ENCODE results near the gene NTM.
A peak's percentile ranks its signal among the peaks of the same experiment; 100 is the strongest.

Gene NTM

DNA sequence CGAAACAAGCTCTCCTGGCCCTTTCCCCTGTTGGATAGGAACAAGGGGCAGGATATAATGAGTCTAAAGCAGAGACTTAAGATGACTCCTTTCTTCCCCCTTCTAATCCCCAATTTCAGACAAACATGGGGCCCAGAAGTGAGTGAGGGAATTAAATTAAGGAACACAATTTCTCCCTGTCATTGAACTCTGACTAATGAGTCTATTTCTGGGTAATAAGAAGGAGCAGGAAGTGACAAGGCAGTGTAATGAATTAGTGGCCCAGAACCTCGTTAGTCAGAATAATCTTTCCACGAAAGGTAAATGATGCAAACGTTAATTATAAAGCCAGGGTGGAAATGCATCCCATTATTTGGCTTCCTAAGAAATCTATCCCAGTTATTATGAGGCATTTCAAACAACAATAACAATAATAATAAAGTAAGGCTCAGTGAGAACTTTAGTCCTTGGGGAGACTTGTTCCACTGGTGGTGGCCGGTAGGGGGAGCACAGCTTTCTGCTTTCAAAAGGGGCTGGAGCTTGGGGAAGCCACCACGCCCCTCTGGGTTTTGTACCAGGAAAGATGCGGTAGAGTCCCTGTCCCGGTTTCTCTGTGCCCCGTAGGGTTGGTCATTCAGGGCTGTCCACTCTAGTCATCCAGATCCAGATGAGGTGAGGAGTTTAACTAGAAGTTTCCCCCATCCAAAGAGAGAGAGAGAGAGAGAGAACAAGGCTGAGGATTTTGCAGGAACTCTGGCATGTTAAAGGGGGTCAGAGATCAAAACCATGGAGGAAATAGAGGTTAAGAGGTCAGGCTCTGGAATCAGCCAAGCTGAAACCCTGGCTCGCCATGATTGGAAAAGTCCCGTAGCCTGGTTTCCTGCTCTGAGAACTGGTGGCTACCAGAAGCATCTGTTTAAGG is 298.3 kb downstream of the NTM start:
- H3K27ac ChIP-seq, result no peak overlapping the region
- TF ChIP-seq, protein P1, sequence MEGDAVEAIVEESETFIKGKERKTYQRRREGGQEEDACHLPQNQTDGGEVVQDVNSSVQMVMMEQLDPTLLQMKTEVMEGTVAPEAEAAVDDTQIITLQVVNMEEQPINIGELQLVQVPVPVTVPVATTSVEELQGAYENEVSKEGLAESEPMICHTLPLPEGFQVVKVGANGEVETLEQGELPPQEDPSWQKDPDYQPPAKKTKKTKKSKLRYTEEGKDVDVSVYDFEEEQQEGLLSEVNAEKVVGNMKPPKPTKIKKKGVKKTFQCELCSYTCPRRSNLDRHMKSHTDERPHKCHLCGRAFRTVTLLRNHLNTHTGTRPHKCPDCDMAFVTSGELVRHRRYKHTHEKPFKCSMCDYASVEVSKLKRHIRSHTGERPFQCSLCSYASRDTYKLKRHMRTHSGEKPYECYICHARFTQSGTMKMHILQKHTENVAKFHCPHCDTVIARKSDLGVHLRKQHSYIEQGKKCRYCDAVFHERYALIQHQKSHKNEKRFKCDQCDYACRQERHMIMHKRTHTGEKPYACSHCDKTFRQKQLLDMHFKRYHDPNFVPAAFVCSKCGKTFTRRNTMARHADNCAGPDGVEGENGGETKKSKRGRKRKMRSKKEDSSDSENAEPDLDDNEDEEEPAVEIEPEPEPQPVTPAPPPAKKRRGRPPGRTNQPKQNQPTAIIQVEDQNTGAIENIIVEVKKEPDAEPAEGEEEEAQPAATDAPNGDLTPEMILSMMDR (conservative IDR thresholded peaks at IDR 0.05), result peak; percentile 94
- no peak for TF ChIP-seq ZFX (IDR thresholded peaks at IDR 0.05)

DNA sequence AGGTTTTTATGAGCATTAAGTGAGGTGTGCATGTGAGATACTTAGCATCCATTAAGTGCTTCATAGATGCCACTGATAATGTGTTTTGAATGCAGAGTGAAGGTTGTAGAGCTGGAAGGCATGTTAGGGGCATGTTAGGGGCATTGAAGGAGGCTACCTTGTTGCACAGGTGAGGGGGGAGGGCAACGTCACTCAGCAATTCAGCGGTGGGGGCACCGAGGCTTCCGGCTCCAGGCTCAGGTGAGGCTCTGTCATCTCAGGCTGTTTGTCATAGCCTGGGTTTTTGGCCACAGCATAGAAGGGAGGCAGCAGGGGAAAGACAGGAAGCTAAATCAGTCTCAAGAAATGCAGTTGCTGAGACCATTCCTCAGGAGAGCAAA is 299.0 kb downstream of the NTM start:
- TF ChIP-seq ZFX (IDR thresholded peaks at IDR 0.05), result no peak
- TF ChIP-seq, protein P1 (conservative IDR thresholded peaks at IDR 0.05), result no peak
- H3K27ac ChIP-seq, result no peak overlapping the region

DNA sequence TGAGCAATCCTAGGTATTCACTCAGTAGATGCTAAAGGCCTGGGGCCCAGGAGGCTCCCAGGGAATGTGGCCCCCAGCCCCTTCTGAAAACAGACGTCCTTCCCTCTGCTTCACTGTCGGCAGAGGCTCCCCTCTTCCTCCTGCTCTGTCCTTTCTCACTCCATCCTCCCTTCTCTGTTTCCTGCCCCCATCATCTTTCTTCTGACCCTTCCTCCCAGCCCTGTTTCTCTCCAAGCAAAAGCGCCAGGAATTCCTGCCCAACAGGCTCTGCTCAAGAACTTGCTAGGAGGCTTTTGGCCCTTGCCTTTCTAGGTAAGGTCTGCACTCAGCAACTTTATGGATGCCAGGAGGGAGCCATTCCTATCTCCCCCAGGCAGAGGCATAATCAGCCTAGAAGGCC is 300.5 kb downstream of the NTM start:
- TF ChIP-seq, protein P1 (conservative IDR thresholded peaks at IDR 0.05), result no peak
- no peak for TF ChIP-seq ZFX (IDR thresholded peaks at IDR 0.05)
- H3K27ac ChIP-seq, result no peak overlapping the region

DNA sequence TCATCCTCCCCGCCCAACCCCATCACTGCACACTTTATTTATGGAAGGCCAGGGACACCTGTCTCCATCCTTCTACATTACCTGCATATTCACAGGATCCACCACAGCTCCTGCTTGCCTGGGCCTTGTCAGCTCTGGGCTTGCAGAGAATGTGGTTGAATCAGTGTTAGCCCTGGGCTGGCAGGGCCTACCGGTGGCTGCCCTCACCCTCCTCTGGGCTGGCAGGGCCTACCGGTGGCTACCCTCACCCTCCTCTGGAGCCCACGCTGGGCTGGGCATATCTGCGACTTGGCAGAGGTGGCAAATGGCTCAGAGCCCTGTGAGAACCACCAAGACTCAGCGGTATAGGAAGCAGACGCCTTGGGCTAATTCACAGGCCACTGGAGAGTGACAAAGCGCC is 300.9 kb downstream of the NTM start:
- TF ChIP-seq, protein P1 (conservative IDR thresholded peaks at IDR 0.05), result no peak; the same call in 1 of the 2 replicates
- no peak for TF ChIP-seq ZFX (IDR thresholded peaks at IDR 0.05)
- H3K27ac ChIP-seq, result no peak overlapping the region

DNA sequence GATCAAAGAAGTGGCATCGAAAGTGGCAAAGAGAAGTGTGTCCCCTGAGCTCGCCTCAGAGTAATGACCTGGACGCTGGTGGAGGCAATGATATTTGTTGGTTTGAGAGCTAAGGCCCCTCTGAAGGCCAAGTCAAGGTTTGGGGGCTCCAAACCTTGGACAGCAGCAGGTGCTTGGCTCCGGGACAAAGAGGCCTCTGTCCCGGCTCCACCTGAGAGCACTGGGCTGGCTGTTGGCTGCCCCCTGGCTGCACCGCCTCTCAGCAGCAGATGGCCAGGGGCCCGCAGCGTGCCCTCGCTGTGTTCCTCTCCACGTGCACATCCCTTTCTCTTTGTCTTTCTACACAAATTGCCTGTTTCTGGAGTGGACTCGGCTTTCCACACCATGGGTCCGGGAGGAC is 301.3 kb downstream of the NTM start:
- TF ChIP-seq, protein P1 (conservative IDR thresholded peaks at IDR 0.05), result no peak
- TF ChIP-seq ZFX (IDR thresholded peaks at IDR 0.05), result no peak

DNA sequence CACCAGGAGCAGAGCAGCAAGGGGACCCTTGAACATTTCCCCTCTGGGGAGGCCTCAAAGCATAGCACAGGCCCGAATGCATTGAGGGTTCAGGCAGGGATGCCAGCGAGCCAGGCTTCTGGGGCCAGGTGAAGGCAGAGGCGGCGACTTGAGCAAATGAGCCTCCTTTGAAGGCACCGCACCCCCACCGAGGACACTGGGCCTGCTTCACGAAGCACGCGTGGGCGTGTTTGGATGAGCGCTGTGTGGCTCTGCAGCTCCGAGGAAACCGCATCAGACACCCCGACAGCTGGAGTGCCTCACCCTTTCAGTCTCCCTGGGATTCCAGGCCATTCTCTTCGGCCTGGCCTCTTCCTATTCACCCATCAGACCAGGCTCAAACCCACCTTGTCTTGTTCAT is 301.8 kb downstream of the NTM start:
- TF ChIP-seq, protein P1 (conservative IDR thresholded peaks at IDR 0.05), result no peak
- TF ChIP-seq ZFX (IDR thresholded peaks at IDR 0.05), result no peak

More for the DNA sequence above, 301.3 kb downstream of the NTM start:
- no peak overlapping the region for H3K27ac ChIP-seq

DNA sequence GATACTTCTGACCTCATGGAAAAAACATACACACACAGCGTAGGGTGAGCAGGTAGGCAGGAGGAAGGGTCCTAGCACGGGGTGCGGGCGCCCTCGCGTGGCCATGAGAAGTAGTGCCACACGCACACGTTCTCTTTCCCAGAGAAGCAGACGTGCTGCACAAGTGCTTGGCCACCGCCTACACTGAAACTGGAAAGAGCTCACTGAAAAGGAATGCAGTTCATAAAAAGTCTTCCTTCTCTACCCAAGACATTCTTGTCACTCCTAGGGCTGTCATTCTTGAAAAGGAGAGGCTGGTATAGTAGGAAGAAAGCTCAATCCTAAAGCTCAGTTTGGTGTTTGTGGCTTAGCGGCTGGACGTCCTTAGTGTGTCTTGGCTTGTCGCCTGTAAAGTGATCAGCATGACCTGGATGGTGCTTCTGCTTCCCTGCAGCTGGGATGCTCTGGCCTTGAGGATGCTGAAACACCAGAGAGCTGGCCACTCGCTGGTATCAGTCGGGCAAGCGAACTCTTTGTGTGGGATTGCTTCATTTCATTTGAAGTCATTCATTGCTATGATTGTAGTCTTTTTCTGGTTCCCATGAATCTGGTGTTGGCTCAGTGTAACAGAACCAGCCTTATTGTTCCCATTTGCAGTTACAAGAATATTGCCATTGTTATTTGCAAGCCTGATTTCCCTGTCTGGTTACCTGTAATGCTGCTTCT is 303.8 kb downstream of the NTM start:
- H3K27ac ChIP-seq, result no peak overlapping the region
- no peak for TF ChIP-seq ZFX (IDR thresholded peaks at IDR 0.05)
- TF ChIP-seq, protein P1 (conservative IDR thresholded peaks at IDR 0.05), result peak; percentile 98

More for the DNA sequence above, 301.8 kb downstream of the NTM start:
- no peak overlapping the region for H3K27ac ChIP-seq

All from C4-2B (cell line).